ENCODE measurements around the gene USPL1. TPM values are rescaled to one million over a fixed set of nuclear protein-coding genes. Genes with fewer than 3 reads are reported as not detected.

Gene USPL1
- total and polyA plus RNA-seq, 2 of the 13 experiments (the other 11 are each of a cell fraction or from before 2014, with no cell fraction given) = 13.7 to 15.9 TPM

DNA sequence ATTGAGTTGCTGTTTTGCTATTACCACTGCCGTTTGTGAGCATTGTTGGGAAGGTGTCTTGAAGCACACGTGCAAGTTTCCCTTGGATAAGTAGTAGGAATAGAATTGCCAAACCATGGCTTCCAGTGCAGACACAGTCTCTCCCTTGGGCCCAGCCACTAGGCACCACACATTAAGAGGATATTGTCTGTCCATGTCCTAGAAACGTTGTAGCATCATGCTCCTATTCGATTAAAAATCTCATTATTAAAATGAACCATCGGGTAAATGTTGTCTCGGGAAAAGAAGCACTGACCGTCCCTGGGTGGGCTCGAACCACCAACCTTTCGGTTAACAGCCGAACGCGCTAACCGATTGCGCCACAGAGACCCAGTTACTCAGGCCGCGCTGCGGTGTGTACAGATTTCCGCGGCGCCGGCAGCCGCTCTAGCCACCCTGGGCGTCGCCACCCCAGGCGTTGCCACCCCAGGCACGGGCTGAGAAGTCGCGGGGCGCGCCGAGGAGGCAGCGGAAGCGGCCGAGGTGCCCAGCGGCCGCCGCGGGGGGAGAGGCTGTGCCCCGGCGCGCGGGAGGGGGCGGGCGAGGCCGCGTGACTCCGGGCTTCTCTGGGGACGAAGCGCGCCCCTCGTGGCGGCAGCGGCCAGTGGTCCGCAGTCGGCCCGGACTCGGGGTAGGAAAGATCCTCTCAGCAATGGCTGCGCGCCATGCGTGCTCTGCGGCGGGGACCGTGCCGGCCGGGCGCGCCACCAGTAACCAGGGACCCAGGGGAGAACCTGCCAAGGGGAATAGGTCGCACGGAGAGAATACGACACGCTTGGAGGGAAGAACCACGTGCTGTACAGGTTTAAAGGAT lies 56.2 kb downstream of the USPL1 start (continued):
- TF ChIP-seq RFXAP (CRISPR knock-in tag; IDR thresholded peaks at IDR 0.05; ENCODE audit: borderline replicate concordance) (no peak; the same call in 1 of the 2 replicates), RBAK (CRISPR knock-in tag; IDR thresholded peaks at IDR 0.05) (no peak), ZNF552 (CRISPR knock-in tag; IDR thresholded peaks at IDR 0.05; ENCODE audit: borderline replicate concordance) (no peak), ZNF672 (CRISPR knock-in tag; IDR thresholded peaks at IDR 0.05) (peak; percentile 79; the same call in 1 of the 2 replicates), SNRNP70 (IDR thresholded peaks at IDR 0.05; ENCODE audit: low read depth, low read length) (no peak), RFXANK (CRISPR knock-in tag; IDR thresholded peaks at IDR 0.05) (no peak), ZNF30 (CRISPR knock-in tag; IDR thresholded peaks at IDR 0.05) (0 out of 2 replicates have a peak, but pooled peaks have one; percentile 71), SMARCE1 (IDR thresholded peaks at IDR 0.05; ENCODE audit: borderline replicate concordance) (no peak), ZFAT (CRISPR knock-in tag; conservative IDR thresholded peaks at IDR 0.05) (no peak), ZNF296 (CRISPR knock-in tag; conservative IDR thresholded peaks at IDR 0.05) (no peak), YY1 (IDR thresholded peaks at IDR 0.05; ENCODE audit: insufficient read depth, insufficient replicate concordance, low read depth, low read length) (peak; percentile 89), ZNF543 (CRISPR knock-in tag; IDR thresholded peaks at IDR 0.05) (0 out of 2 replicates have a peak, but pooled peaks have one; percentile 25), ZXDC (CRISPR knock-in tag; IDR thresholded peaks at IDR 0.05) (no peak; the same call in none of the 2 replicates), MIXL1 (CRISPR knock-in tag; IDR thresholded peaks at IDR 0.05) (peak; percentile 59; the same call in 1 of the 2 replicates), NBN (conservative IDR thresholded peaks at IDR 0.05) (no peak), ZFP62 (CRISPR knock-in tag; IDR thresholded peaks at IDR 0.05) (no peak), ZFYVE20 (CRISPR knock-in tag; IDR thresholded peaks at IDR 0.05; ENCODE audit: borderline replicate concordance, low read depth) (peak; percentile 37; the same call in 1 of the 2 replicates), ZNF674 (CRISPR knock-in tag; IDR thresholded peaks at IDR 0.05; ENCODE audit: low read depth) (no peak), FOXP1 (IDR thresholded peaks at IDR 0.05) (no peak), FOXP1 (CRISPR knock-in tag; IDR thresholded peaks at IDR 0.05) (no peak), ZC3H13 (CRISPR knock-in tag; IDR thresholded peaks at IDR 0.05) (no peak), NFIC (IDR thresholded peaks at IDR 0.05; ENCODE audit: low read length) (0 out of 2 replicates have a peak, but pooled peaks have one; percentile 24), PCBP1 (IDR thresholded peaks at IDR 0.05; ENCODE audit: borderline replicate concordance, low read depth, low read length) (no peak), NKX3-1 (CRISPR knock-in tag; IDR thresholded peaks at IDR 0.05) (0 out of 2 replicates have a peak, but pooled peaks have one; percentile 24), ZFP41 (CRISPR knock-in tag; IDR thresholded peaks at IDR 0.05; ENCODE audit: borderline replicate concordance) (peak; percentile 27; the same call in 1 of the 2 replicates), ZNF207 (IDR thresholded peaks at IDR 0.05; ENCODE audit: borderline replicate concordance) (no peak), ZFX (CRISPR knock-in tag; IDR thresholded peaks at IDR 0.05; ENCODE audit: low read depth) (peak; percentile 55), ZNF839 (CRISPR knock-in tag; IDR thresholded peaks at IDR 0.05; ENCODE audit: borderline replicate concordance) (peak; percentile 50; the same call in 1 of the 2 replicates), ZSCAN5A (CRISPR knock-in tag; IDR thresholded peaks at IDR 0.05; ENCODE audit: borderline replicate concordance) (peak; percentile 70; the same call in 1 of the 2 replicates)
